Stimulated activated CD4-positive, alpha-beta T cell treated with anti-CD3 and anti-CD28 coated beads, Interleukin-4, amount 100 ng/mL, for 48 hours (primary cell): ENCODE measurements around the gene COPB1.

Experiments used
- DNase-seq, 2 donors: peaks; one replicate each; pipeline ENCODE4 v3.0.0-alpha.2; 2020; ENCODE audit warnings: low read depth in 2 of 2

The COPB1 gene

DNA sequence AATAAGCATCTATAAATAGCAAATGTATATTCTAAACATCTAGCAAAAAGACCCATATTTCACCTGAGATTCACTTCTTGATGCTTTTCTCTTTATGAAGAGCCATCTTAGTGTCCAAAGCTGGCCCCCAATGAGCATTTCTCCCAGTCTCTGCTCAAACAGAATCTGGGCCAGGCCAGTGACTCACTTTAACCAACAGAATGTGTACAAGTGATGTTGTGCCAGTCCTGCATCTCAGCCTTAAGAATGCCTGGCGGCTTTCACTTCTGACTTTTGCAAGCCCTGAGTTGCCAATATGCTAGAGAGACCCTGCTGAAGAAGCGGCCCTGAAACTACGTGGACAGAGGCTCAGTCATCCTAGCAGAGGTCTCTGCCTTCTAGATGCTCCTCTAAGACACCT is 6.9 kb upstream of the COPB1 start:
- no peak for DNase-seq

DNA sequence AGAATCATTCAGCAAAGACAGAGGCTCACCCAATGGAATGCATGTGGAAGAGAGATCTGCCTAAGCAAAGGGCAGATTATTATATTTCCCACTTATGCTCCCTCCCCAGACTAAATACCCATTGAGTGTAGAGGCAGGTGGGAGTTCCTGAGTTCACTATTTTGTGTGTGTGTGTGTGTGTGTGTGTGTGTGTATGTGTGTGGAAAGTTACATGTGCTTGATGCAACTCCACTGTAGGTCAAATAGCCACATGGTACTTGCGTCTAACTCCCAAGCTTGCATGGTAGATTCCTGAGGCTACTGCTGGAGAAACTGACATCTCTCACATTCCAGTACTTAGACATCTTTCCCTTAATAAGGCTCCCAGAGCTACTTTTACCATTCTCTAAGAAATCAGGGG is 3.4 kb upstream of the COPB1 start:
- DNase-seq, result no peak

DNA sequence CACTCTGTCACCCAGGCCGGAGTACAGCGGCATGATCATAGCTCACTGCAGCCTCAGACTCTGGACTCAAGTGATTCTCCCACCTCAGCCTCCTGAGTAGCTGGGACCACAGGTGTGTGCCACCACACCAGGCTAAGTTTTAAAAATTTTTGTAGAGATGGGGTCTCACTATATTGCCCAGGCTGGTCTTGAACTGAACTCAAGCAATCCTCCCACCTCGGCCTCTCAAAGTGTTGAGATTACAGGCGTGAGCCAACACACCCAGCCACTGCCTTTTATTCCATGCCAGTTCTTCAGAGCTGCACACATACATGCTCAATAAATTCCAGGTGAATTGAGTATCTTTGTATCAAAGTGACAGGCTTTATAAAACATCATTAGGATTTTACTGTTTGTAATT is 2.4 kb upstream of the COPB1 start:
- no peak for DNase-seq

DNA sequence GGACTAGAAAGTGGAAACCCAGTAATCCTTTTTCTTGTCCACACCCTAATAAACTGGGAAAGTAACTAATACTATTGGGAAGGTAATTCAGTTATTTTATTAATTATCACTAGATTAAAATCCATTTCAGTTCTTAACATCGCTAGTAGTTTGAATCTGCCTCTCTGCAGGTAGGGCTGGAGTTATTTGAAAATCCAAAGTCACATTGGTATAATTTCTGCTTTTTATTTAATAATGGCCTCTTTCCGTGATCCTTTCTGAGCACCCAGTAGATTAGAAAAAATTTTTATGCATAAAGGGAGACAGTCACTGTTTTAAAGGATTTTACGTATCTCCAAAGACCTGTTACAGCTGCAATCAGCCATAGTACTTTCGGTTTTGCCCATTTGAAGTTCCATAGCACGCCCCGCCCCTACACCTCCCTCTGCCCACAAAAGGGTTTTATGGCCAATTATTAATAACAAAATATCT is 605 bp upstream of the COPB1 start:
- peak; percentile 10 to 17 for DNase-seq

DNA sequence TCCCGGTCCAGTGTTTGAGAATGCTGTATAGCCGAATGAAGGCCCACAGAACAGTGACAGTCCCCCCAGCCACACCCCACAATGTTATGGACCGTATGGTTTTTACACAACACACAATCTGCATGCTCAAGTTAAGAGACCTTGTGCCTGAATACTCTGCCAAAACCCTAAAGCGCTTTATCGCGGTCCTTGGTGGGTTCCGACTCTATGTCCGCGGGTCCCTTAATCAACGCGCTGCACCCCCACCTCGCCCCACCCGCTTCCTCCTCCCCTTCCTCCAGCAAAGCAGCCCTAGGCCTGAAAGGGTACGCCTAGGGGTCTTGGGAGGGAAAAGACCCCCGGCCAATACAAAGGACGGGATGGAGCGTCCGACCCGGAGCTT is 442 bp downstream of the COPB1 start:
- DNase-seq, result peak; percentile 16 to 23

DNA sequence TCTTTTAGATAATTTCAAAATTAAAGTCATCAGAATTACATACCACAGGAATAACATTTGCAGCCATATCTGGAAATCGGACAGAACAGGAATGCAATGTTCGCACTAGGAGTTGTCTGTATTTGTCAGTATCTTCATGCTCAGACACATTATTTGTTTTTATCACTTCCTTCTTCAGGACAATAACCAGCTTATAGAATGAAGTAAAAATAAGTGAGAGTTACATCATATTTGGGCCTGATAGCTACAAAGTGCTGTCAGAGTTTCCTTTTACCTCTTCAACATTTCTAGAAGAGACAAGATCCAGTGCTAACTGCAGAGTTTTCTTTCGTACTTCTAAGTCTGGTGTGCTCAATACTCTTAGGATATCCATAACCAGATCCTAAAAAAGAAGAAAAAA is 18.9 kb downstream of the COPB1 start:
- DNase-seq, result no peak

DNA sequence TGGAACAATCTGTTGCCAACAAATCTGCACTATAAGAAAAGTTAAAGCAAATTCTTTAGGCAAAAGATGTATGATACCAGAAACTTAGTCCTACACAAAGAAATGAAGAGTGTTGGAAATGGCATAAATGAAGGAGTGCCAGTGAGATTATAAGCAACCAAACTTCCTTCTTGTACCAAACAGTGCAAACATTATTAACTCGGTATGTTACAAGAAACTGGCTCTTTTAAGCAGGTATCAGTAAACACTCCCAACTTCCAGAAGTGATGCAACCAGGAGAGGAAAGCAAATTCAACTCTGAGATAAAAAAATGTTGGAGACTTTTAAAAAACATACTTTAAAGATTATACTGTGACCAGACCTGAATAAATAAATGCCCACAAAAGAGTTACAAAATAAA is 28.5 kb downstream of the COPB1 start:
- DNase-seq, result no peak

DNA sequence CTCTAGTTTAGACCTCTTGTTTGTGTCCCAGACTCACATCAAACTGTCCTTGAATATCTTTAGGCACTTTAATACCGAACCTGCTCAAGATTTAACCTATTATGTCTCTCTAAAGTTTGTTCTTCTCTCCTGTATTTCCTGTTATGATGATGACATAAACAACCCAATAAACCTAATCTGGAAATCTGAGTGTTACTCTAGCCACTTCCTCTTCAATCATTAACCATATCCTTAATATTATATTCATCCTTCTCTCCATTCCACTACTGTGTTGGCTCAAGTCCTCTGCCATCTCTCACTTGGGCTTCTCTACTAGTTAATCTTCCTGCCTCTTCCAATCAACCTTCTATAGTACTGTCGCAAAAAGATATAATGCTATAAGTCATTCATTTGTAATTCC is 36.0 kb downstream of the COPB1 start:
- no peak for DNase-seq

DNA sequence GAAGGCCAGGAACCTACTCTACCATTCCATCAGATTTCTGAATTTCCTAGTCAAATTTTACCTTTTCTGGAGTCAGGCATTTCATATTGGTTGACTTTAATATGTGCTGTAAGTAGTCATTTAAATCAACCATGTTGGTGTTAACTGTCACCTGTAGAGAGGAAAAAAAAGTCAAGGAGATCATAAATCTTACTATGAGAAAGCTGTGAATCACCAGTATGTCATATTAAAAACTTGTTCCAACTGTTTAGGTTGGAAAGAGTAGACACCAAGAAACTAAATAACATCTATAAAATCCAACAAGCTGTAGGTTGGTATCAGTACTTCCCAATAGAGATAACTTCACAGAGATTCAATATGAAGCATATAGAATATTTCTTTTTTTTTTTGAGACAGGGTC is 39.5 kb downstream of the COPB1 start:
- no peak for DNase-seq

DNA sequence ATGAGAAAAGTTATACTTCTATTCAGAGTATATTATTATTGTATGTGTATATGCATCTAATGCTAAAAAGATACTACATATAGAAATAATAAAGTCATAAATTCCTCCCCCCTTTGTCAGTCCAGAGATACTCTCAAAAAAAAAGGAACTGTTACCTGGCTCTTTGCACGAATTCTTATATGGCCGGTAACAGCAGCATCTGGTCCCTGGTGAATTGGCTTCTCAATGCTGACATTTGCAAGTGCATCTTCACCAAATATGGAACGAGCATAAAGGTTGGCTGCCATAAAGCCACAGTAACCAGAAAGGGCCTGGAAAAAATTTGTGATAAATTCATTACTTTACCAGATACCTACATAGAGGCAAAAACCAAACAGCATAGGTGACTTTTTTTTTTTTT is 41.2 kb downstream of the COPB1 start:
- no peak for DNase-seq

DNA sequence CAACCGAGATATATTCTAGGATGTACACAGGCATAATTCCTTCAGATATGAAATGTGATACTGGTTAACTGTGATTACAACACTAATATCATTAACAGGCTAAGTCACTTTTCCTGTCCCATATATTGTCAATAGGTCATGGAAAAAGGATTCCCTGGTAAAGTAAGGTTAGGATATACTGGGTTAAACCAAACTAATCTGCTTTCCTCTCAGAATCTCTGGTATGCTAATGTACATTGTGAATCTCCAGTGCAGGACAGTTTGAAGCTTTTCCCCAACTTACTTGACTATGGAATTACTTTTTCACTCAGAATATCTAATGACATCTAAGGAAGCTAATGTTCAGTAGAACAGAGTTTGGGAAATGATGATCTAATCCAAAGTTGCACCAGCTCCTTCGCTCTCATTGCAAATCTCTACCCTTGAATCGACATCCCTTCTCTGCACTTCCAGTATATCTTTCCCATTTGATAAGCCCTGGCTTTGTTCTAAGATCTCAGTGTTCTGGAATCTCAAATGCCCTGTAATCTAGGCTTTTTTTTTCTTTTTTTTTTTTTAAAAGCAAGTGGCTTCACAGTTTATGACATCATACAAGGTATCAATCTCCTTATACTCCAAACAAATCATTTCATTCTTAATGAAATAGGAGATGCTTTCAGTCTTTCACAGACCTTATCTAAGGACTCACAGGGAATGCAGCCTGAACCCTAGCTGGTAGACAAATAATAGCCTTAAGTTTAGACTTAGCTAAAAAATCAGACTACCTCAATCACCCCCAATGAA is 43.8 kb downstream of the COPB1 start:
- DNase-seq, result no peak

DNA sequence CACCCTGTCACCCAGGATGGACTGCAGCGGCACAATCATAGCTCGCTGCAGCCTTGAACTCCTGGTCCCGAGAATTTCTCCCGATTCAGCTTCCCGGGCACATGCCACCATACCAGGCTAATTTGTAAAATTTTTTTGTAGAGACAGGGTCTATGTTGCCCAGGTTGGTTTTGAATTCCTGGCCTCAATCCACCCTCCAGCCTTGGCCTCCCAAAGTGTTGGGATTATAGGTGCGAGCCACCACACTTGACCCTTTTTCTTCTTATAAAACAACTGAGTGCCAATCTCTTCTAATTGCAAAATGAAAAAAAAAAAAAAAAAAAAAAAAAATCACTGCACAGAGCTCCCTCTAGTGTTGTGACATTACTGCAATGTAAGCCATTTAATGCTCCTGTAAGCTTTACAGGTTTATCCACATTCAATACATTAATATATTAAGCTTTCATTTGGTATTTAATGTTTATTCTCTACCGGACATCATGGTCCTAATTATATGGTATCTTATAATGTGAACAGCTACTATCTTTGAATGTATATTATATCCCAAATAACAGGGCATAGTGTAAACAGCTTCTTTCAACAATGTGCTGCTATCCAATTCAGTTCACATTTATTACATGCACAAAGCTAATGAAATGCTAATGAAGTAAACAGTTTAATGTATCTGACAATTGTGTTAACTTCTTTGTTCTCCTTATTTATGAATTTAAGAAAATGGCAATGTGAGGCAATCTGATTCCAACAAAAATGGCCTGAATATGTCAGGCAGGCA is 44.6 kb downstream of the COPB1 start:
- DNase-seq, result no peak

DNA sequence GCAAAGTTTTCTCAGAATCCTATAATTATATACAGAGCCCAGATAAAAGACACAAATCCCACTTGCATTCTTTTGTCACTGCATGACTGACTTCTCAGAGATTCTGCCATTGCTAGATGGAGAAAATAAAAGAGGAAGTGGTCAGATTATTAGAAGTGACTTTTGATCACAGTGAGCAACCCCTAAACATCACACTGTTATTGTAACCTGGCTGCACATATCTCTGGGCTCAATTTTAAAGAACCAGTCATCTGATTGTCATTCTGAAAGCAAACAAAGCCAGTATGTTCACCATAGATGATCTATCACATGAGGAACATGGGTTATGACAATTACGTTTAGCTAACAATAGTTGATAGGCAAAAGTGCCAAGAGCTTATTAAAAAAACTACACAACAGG is 47.8 kb downstream of the COPB1 start:
- no peak for DNase-seq

DNA sequence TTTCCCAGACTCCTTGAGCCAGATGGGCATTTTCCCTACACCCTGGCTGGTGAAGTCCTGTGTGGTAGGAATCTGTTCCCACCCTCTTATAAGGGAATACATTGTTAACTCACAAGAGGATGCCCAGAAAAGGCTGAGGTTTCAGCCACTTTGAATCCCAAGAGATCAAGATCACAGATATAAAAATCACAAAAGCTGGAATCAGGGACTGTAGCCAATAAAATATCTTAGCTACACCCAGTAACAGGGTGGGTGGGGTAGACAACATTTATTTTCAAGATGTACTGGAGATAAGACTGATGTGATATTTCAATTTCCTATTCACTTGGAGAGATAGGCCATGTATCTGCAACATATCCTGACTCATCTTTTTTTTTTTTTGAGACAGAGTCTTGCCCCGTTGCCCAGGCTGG is 50.3 kb downstream of the COPB1 start:
- DNase-seq, result no peak

DNA sequence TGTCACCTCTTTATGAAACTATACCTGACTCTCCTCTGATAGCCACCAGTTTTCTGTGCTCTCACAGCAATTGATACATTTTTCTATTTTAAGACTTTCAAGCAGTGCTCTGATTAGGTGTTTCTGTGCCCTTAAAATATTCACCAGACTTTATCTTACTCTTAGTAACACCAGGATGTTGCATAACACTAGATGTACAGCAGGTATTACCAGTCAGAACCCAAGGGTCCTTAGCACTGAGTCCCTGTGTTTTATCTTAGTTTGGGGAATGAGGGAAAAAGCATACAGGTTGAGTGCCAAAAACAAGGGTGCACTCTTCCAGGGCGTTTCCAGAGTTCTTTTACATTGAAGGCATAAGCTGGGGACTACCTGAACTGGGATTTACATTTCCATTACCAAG is 51.4 kb downstream of the COPB1 start:
- DNase-seq, result no peak

DNA sequence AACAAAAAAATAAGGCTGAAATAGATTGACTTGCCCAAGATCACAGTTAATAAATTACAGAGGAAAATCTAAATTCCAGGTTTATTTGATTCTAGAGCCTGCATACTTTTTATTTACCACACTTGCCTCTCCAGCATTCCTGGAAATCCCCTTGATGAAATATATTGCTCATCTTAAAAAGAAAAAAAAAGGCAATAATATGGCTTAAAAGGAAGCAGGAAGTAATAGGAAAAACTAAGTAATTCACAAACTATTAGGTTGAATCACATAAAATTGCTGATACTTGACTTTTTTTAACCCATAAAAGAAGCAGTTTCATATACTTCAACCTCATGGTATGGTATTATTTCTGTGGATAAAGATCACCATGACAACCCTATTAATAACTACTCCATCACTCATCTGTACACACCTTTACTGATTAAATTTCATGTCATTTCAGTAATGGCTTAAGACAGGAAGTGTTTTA is 52.9 kb downstream of the COPB1 start:
- no peak for DNase-seq

DNA sequence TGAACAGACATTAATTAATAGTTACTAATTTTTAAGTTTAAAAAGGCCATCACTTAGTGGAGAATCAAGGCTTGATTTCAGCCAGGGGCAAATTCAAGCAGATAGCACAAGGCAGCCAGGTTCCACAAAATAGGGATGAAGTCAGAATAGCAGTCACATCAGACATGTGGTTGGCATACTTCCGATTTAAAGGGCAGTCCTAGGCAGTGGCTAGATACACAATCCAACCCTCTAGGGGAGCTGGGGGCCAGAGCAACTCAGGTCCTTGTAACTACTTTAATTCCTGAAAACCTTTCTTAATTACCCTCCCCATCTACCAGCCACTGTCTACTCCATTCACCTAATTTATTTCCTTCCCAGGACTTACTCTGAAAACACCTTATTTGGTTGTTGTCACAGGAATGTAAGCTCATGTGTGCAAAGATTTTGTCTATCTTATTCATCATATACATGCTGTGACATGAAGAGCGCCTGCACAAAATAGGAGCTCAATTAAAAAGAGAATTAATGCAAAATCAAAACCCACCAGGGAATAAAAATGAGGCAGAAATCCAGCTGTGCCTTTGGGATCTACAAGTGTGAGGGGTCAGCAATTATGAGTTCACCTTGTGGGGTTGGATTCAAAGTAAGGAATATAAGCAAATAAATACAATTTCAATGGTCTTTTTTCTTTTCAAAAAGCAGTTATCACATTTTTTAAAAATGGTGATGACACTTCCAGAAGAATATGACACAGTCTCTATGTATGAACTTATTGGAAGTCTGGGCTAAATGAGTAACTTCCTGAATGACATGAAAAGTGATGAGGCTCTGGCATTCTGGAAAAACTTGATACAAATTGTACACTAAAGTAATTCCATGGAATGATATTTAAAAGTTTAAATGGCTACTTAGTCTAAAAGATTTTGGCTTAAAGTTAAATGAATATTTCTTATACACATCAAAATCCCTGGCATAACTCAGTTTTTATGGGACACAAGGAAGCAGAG is 53.8 kb downstream of the COPB1 start:
- DNase-seq, result no peak

DNA sequence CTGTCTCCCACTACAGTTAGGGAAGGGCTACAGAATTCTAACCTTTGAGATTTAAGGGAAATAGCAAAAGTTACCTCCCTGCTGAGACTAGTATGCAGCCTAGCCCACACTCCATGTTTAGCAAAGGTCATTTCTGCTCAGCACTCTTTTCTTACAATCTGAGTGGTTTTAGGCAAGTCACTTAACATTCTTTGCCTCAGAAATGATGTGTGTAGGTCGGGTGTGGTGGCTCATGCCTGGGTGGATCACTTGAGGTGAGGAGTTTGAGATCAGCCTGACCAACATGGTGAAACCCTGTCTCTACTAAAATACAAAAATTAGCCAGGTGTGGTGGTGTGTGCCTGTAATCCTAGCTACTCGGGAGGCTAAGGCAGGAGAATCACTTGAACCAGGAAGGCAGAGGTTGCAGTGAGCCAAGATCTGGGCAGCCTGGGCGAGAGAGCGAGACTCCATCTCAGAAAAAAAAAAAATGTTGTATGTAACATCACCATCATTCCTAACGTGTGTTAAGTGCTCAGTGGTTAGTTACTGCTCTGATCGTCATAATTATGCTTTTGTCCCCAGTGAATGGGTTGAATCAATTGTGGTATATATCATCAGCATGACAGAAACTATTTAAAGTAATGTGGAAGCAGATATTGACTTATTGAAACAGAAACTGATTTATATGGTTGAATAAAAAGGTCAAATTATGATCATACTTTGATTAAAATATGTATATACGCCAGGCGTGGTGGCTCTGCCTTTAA is 55.0 kb downstream of the COPB1 start:
- no peak for DNase-seq

DNA sequence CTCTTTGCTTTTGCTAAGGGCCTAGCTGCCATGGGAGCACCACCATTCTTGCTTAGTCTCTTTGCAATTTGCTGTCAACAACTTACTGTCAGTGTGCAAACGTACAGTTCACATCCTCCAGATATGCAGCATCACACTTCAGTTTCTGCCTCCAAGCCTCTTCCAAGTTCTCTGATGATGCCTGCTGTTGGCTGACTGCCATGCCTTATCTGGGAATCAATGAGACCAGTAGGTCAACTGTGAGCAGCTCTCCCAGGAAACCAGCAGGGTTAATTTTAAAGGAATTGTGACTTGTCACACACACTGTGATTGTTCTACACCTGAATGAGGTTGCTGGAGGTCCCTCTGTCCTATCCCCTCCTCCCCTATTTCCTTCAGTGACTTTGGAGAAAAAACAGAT is 56.0 kb downstream of the COPB1 start:
- no peak for DNase-seq

DNA sequence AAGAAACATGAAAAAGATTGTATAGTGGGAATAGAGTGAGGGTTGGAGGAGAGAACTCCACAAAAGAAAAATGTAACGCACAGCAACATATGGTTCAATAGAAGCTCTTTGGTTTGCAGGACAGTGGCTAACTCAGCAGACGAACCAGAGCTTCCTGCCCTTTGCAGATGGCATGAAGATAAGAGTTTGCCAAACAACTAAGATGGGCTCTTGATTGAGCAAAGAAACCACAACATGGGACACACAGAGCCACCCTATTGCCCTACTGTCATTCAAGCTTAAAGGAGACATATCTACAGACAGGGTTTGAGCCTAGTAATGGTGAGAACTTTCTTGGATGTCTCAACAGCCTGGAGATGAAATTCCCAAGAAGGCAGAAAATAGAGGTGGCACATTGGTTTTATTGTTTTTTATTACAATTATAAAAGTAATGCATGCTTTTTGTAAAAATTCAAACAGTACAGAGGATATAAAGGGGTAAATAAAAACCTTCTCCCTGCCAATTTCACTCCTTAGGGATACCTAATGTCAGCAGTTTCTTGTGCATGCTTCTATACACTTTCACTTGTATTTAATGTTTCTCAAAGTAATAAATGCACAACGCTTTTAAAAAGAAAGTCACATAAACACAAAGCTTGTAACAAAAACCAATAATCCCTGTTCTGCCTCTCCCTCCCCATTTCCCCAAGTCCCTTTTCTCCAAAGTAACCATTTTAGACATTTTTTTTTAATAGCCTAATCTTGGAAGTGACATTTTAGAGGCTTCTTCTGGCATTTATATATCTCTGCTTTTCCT is 63.7 kb downstream of the COPB1 start:
- no peak for DNase-seq
